HG03159 (cell line): ENCODE results near the gene TULP1.
"Not testable (repeated sequence)": the region's sequence is repeated elsewhere in the genome, so short reads cannot be mapped to it uniquely, and the experiment has no call there.

Experiments used
- ATAC-seq: cut with Tn5 transposase; IDR thresholded peaks from one replicate; pipeline ENCODE4 v1.9.1; 2021; ENCODE audit warnings: mild to moderate bottlenecking, moderate library complexity; ENCODE audit not compliant: unreplicated experiment

Gene TULP1

GRCh38 chr6:35512740-35513139 is at the start of gene TULP1:
TSS of gene TULP1 (minus strand) at chr6:35512896. CDS start at chr6:35512858, 38 bp downstream.
- ATAC-seq: no peak

GRCh38 chr6:35562060-35562459 is 49.4 kb upstream of the TULP1 start:
- no peak for ATAC-seq

- no peak for ATAC-seq
Measured at GRCh38 chr6:35561113-35561512, 48.4 kb upstream of the TULP1 start.

- no peak for ATAC-seq
Measured at GRCh38 chr6:35558571-35558970, 45.9 kb upstream of the TULP1 start.

- no peak for ATAC-seq
Measured at GRCh38 chr6:35557239-35557638, 44.5 kb upstream of the TULP1 start.

- ATAC-seq: no peak
Measured at GRCh38 chr6:35554811-35555210, 42.1 kb upstream of the TULP1 start.

- no peak for ATAC-seq
Measured at GRCh38 chr6:35553315-35553714, 40.6 kb upstream of the TULP1 start.

GRCh38 chr6:35552285-35552917 is 39.7 kb upstream of the TULP1 start:
- no peak for ATAC-seq

GRCh38 chr6:35550437-35550836 is 37.7 kb upstream of the TULP1 start:
- ATAC-seq: no peak

- ATAC-seq: no peak
Measured at GRCh38 chr6:35547676-35548075, 35.0 kb upstream of the TULP1 start.

- no peak for ATAC-seq
Measured at GRCh38 chr6:35544769-35545361, 32.2 kb upstream of the TULP1 start.

- no peak for ATAC-seq
Measured at GRCh38 chr6:35543459-35544193, 30.9 kb upstream of the TULP1 start.

- no peak for ATAC-seq
Measured at GRCh38 chr6:35541836-35542235, 29.1 kb upstream of the TULP1 start.

- no peak for ATAC-seq
Measured at GRCh38 chr6:35539223-35539622, 26.5 kb upstream of the TULP1 start.

GRCh38 chr6:35535847-35536246 is 23.2 kb upstream of the TULP1 start:
- ATAC-seq: not testable (repeated sequence)

- no peak for ATAC-seq
Measured at GRCh38 chr6:35534407-35535170, 21.9 kb upstream of the TULP1 start.

- no peak for ATAC-seq
Measured at GRCh38 chr6:35533981-35534380, 21.3 kb upstream of the TULP1 start.

GRCh38 chr6:35532126-35532525 is 19.4 kb upstream of the TULP1 start:
- ATAC-seq: no peak

GRCh38 chr6:35524380-35525020 is 11.8 kb upstream of the TULP1 start:
- ATAC-seq: no peak

- peak; percentile 57 for ATAC-seq
Measured at GRCh38 chr6:35522660-35523658, 10.3 kb upstream of the TULP1 start.
